NCI-H446 treated with DMSO at 0.1 percent for 48 hours (cell line): ENCODE data around the gene FAM24A.

ENCODE experiments used
- DNase-seq: peaks from one replicate; lab custom pipeline; 2025; lab: John Stamatoyannopoulos, UW

Gene FAM24A

GRCh38 chr10:122931088-122931906 lies 20.9 kb downstream of the FAM24A start:
- DNase-seq = no peak

- no peak for DNase-seq
These were observed 28.9 kb downstream of the FAM24A start for GRCh38 chr10:122939133-122939855.

GRCh38 chr10:122939856-122940543 lies 29.6 kb downstream of the FAM24A start:
- DNase-seq = no peak

GRCh38 chr10:122949296-122949695 lies 38.9 kb downstream of the FAM24A start:
- no peak for DNase-seq

- peak; percentile 91 for DNase-seq
These were observed 43.7 kb downstream of the FAM24A start, which contains the start of gene C10orf88 for GRCh38 chr10:122953902-122954730. Gene C10orf88, minus strand, starts transcription at chr10:122954227. Its CDS starts 49 bp downstream, at chr10:122954178.

- no peak for DNase-seq
These were observed 44.3 kb downstream of the FAM24A start for GRCh38 chr10:122954731-122955050.

- no peak for DNase-seq
These were observed 45.5 kb downstream of the FAM24A start for GRCh38 chr10:122955892-122956291.

GRCh38 chr10:122957474-122957873 lies 47.1 kb downstream of the FAM24A start:
- no peak for DNase-seq

- DNase-seq = no peak
These were observed 52.0 kb downstream of the FAM24A start for GRCh38 chr10:122962405-122962804.
